ENCODE results near the gene NFKBIL1.
"Not testable (repeated sequence)": the region's sequence is repeated elsewhere in the genome, so short reads cannot be mapped to it uniquely, and the experiment has no call there.

Gene NFKBIL1, protein sequence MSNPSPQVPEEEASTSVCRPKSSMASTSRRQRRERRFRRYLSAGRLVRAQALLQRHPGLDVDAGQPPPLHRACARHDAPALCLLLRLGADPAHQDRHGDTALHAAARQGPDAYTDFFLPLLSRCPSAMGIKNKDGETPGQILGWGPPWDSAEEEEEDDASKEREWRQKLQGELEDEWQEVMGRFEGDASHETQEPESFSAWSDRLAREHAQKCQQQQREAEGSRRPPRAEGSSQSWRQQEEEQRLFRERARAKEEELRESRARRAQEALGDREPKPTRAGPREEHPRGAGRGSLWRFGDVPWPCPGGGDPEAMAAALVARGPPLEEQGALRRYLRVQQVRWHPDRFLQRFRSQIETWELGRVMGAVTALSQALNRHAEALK

DNA sequence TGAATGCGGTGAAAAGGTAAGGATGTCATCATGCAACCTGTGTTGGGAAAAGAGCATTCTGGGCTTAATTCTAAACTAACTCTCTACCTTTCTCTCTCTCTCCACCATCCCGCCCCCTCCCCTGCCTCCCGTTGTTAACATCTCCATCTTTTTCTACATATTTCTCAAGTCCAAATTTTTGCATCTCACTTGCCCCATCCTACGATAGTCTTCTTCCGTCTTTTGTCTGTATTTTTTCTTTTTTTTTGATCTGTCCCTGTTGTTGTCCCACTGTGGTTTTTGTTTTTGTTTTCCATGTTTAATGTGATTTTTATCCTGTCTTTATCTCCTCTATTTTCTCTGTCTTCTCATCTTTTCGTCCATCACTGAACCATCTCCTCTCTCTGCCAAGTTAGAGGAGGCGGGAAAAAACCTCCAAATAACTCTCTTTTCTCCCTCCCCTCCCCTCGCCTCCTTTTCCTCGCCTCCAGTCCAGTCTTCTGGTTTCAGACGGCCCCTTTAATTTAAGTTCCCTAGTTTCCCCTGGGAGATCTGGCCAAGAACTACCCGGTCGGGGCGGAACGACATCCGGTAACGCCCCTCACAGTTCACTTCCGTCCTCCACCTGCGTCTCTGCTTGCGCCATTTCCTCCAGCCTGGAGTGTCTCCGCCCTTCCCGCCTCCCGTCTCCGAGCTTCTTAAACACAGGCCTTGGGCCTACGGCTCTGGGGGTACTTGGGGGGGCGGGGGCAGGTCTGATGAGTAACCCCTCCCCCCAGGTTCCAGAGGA, at the start of gene NFKBIL1:
TSS of gene NFKBIL1 (plus strand) at position 651 of the 769 bp plus-strand sequence. CDS start at position 738, 87 bp downstream.
- DNase-seq = peak; percentile 95

DNA sequence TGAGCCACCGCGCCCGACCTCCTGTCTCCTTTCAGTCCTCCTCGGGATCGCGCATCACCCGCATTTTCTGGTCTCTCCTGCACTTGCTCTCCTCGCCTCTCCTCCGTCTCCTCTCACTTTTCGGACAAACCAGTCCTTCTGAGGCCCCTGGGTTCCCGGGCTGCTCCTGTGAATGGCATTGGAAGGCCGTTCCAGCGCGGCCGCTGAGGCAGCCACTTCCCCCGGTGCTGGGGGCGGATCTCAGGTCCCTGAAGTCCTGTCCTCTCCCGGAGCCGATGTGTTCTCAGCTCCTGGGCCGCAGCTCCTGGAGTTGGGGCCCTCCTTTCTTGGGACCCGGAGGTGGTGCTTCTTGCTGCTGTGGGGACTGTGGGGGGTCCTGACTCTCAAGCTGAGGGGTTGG, 48.7 kb upstream of the NFKBIL1 start:
- DNase-seq = no peak

DNA sequence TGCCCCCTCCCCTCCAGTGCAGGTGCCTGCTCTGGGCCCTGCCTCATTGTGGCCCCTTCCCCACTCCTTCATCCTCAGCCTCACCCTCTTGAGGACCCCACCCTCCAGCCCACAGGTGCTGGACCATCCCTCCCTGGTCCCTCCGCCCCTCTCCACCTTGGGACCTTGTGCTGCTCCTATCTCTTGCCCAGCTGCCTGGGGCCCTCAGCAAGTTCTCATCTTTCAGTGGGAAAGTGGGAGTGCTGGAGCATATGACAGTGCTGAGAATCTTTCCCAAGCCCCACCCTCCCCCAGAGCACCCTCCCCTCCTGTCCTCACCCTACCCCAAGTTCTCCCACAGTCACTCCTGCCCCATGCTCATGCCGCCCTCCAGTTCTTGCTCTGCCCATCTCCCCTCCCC, 47.8 kb upstream of the NFKBIL1 start:
- DNase-seq = not testable (repeated sequence)

DNA sequence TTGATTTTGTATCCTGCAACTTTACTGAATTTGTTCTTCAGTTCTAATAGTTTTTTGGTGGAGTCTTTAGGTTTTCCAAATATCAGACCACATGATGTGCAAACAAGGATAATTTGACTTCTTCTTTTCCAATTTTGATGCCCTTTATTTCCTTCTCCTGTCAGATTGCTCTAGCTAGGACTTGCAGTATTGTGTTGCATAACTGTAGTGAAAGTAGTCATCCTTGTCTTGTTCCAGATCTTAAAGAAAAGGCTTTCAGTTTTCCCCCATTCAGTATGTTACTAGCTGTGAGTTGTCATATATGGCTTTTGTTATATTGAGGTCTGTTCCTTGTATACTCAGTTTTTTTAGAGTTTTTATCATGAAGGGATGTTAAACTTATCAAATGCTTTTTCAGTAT, 44.8 kb upstream of the NFKBIL1 start:
- no peak for DNase-seq

DNA sequence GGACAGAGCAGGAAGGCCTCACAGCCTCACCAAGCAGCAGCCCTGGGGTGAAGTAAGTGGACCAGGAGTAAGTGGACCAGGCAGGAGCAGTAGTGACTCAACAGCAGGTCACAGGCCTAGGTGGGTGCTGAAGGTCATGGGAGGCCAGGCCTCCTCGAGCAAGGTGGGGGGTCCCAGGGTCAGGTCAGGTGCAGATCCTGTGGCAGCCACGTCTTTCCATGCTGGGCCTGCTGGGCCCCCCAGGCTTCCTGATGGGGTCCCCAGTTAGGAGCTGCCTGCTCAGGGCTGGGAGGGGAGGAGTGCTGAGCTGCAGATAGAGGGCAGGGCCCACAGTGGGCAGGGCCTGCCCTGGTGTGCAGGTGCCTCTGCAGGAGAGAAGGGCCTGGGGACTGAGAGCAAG, 38.4 kb upstream of the NFKBIL1 start:
- not testable (repeated sequence) for DNase-seq

DNA sequence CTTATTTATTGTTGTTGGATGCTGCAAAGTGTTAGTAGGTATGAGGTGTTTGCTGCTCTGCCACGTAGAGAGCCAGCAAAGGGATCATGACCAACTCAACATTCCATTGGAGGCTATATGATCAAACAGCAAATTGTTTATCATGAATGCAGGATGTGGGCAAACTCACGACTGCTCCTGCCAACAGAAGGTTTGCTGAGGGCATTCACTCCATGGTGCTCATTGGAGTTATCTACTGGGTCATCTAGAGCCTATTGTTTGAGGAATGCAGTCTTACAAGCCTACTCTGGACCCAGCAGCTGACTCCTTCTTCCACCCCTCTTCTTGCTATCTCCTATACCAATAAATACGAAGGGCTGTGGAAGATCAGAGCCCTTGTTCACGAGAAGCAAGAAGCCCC, 37.4 kb upstream of the NFKBIL1 start:
- no peak for DNase-seq

DNA sequence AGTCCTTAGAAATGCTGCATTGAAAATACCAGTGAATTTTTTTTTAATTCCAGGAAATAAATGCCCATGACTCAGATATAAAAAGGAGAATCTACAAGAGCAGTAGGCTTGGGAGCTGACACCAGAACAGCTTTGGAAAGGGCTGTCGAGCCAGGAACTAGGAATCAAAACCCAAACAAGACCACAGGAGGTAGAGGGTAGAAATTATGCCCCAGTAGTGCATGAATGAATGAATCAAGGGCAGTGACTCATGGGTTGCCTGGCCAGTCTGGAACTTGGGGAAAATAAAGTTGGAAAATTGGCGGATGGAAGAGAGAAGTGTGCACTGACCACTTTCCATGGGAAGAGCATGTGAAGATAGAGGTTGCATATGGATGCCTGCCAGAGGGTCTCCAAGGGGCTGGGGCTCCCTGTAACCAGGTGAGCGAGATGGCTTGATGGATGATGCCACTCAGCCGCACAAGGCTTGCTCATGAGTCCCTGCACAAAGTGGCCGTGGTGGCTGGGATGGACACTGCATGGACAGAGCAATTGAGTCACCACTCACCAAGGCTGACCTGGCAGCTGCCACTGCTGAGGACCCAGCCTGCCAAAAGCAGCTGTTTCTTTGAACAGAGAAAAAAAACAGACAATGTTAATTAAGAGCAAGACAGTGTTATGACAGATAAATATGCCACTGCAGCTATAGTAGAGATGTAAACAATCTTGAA, 33.8 kb upstream of the NFKBIL1 start:
- DNase-seq = no peak

DNA sequence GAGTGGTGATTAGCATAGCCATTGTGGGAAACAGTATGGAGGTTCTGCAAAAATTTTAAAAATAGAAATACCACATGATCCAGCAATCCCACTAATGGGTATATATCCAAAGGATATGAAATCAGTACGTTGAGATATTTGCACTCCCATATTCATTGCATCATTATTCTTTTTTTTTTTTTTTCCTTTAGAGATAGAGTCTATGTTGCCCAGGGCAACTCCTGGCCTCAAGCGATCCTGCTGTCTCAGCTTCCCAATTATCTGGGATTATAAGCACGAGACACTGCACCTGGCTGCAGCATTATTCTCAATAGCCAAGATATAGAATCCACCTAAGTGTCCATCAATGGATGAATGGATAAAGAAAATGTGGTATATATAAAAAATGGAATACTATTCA, 25.6 kb upstream of the NFKBIL1 start:
- no peak for DNase-seq

DNA sequence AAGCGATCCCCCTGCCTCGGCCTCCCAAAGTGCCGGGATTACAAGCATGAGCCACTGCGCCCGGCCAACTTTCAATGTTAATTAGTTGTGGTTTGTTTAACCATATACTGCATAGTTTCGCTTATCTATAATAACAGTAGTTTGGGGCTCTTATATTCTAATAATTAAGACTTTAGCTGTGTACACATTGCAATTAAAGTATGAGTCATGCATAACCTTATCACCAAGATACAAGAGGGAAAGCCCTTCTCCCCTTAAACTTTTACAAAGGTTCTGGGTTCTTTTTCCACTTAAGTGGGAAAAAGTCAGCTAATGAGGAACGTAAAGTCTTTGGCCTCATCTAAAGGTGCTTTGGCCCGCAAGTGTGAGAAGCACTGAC, 21.9 kb upstream of the NFKBIL1 start:
- DNase-seq = no peak

DNA sequence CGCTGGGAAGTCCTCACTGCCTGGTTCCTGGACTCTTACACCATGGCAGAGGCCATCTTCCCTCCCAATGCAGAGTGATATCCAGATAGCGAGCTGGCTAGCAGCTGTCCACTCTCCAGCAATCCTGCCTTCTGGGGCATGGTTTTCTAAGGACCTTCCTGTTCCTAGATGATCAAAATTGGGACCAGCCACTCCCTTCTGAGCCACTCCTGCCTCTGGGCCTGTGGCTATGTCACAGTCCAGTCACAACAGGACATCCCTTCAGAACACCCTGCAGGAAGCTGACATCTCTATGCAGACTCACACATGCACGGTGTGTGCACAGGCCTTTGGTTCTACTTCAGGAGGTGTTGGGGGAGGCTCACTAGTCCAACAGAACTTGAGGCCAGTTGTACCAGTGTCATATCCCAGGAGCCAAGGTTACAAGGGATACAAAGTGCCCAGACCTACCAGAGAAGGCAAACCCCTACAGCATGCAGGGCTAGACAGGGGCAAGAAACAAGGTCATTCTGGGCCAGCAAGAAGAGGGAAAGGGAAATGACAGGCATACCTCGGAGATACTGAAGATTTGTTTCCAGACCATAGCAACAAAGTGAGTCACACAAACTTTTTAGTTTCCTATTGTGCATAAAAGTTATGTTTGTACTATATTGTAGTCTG, 21.3 kb upstream of the NFKBIL1 start:
- no peak for DNase-seq

DNA sequence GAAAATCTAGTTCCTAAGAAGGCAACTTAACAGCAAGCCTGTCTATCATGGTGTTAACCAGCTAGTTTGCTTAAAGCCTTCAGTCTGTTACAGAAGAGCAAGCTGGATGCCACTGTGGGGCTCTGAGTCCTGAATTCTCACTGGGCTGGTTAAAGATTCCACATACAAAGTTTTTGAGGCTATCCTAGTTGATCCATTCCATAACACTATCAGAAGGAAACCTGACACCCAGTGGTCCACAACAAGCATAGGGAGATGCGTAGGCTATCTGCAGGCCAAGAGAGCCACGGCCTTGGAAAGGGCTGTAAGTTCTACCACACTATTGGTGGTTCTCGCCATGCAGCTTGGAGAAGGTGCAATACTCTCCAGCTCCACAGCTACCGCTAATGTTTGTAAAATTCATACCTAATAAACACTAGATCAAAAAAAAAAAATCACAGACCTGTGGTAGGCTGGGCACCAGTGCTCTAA, 19.1 kb upstream of the NFKBIL1 start:
- DNase-seq = no peak

DNA sequence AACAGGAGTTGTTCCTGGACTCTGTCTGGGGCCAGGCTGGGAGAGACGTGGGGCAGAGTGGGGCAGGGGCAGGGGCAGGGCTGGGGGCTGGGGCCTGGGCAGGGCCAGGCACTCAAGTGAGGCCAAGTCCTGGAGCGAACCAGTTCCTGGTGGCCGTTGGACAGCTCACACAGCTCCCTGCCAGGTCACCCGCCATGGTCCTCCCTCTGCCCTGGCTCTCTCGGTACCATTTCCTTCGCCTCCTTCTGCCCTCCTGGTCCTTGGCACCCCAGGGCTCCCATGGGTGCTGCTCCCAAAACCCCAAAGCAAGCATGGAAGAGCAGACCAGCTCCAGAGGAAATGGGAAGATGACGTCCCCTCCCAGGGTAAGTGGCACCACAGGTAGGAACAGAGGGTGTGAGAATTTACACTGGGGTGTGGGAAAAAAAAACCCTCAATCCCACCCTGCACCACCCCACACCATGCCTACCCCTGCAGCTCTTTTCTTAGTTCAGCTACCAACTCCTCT, 18.5 kb upstream of the NFKBIL1 start, which contains the start of gene MCCD1:
TSS of gene MCCD1 (plus strand) at position 142 of the 508 bp plus-strand sequence. CDS start at position 195, 53 bp downstream.
- DNase-seq = no peak

DNA sequence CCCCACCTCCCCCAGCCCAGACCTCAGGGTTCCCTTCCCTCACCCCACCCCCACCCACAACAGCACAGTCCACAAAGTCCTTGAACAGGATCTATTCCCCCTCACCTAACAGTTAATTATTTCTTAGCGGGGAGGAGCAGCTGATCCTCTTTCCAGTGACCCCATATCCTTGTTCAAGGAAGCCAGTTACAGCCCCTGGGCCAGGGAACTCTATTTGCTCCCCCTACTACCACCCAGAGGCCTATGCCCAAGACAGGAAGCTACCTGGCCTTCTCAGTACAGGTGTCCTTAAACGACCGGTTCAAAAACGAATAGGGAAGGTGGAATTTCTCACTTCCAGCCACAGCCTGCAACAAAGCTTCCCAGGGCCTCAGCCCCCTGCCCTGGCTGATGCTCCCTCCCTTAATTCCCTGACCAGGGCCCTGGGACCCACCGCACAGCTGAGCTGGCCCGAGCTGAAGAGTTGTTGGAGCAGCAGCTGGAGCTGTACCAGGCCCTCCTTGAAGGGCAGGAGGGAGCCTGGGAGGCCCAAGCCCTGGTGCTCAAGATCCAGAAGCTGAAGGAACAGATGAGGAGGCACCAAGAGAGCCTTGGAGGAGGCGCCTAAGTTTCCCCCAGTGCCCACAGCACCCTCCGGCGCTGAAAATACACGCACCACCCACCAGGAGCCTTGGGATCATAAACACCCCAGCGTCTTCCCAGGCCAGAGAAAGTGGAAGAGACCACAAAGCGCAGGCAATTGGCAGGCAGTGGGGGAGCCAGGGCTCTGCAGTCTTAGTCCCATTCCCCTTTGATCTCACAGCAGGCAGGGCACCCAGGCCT, 17.9 kb upstream of the NFKBIL1 start:
- no peak for DNase-seq

DNA sequence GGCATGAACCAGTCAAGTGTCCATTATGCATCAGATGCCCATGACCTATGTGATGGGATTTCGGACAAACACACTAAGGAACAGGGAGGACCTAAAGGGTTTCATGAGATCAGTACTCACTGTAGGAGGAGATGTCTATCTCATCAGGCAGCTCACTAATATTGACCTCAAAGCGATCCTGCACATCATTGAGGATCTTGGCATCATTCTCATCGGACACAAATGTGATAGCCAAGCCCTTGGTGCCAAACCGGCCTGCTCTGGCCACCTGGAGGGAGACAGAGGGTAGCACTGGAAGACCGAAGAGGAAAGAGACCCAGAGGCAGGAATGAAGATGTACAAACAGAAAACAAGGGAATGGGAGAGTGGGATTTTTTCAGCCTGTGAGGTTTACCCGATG, 16.7 kb upstream of the NFKBIL1 start:
- DNase-seq = no peak

DNA sequence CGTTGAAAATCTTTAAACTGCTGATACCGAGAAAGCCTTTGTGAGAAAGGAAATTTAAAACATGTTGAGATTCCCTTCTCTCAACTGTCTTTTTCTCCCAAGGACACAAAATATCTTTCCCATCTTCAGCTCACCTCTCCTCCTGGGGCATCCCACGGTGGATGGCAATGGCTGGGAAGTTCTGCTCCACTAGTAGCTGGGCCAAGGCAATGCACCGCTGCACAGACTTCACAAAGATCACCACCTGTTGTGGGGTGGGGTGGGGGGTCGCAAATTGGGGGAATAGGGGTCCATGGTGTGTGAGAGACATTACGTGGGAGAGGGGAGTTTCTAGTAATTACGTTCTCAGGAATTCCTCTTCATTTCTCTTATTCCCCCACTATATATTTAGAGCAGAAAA, 16.2 kb upstream of the NFKBIL1 start:
- DNase-seq = no peak

DNA sequence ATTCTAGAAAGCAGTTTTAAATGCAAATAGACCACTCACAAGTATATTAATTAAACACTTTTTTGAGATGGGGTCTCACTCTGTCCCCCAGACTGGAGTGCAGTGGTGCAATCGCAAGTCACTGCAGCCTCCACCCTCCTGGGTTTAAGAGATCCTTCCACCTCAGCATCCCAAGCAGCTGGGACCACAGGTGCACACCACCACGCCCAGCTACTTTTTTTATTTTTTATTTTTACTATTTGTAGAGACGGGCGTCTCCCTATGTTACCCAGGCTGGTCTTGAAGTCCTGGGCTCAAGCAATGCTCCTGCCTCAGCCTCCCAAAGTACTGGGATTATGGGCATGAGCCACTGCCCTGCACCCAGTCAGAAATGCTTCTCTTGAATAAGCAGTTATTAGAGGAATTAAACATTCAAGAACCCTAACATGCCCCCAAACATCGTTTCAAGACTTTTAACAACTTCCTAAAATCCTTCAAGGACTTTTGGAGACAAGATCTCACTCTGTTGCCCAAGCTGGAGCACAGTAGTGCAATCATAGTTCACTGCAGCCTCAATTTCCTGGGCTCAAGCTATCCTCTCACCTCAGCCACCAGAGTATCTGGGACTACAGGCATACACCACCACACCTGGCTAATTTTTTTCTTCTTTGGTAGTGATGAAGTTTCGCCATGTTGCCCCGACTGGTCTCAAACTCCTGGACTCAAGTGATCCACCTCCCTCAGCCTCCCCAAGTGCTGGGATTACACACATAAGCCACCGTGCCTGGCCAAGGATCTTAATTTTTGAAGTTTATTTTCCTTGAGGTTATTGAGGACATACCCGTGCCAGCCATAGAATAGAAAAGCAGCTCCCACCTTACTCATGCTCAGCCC, 15.4 kb upstream of the NFKBIL1 start:
- DNase-seq = no peak

DNA sequence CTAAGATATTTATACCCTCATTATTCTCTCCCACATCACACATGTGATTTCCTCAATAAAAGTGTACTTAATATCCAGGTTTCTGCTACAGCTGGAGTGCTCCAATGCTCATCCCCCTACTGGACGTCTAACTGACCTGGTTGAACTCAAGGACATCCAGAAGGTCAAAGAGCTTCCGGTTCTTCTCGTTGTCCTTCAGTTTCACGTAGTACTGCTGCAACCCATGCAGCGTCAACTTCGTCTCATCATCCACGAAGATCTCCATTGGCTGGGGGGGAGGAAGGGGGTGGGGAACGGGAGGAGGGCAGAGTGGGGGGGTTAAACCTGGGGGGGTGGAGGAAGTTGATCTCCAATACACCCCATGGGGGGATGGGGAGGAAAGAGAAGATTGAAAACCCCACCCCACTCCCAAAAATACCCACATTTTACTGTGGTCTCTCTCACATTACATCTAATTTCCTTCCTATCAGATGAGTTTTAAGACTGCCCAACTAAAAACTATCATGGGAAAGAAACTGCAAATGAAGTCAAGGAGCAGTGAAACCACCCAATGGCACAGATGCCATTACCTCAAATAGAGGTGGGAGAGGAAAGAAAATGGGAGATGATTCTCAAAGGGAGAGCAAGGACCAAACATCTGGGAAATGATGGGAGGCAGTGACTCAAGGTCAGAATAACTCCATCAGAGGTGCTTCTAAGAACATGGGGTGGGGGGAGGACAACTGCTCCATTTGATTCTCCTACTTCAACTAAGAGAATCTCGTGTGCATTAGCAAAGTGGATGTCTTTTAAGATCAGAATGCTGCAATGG, 14.6 kb upstream of the NFKBIL1 start:
- DNase-seq = no peak

DNA sequence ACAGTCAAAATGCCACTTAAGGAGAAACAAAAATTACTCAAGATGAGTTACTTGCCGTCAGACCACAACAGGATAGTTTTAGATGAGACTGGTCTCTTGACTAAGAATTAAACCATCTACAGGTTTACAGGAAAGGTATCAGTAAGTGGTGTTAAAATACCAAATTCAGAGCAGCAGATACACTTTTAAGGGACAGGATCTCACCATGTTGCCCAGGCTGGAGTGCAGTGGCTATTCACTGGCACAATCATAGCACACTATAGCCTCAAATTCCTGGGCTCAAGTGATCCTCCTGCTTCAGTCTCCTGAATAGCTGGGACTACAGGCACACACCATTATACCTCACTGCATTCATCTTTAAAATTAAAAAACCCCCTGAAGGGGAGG, 14.0 kb upstream of the NFKBIL1 start:
- no peak for DNase-seq

DNA sequence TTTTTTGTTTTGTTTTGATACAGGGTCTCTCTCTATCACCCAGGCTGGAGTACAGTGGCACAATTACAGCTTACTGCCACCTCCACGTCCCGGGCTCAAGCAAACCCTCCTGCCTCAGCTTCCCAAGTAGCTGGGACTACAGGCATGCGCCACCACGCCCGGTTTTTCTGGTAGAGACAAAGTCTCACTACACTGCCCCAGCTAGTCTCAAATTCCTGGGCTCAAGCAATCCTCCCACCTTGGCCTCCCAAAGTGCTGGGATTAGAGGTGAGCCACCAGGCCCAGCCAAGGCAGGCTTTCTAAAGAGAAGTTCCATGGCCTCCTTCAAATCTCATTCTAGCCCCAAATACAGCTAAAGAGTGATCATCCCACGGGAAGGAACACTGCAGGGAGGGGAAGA, 13.4 kb upstream of the NFKBIL1 start:
- no peak for DNase-seq

DNA sequence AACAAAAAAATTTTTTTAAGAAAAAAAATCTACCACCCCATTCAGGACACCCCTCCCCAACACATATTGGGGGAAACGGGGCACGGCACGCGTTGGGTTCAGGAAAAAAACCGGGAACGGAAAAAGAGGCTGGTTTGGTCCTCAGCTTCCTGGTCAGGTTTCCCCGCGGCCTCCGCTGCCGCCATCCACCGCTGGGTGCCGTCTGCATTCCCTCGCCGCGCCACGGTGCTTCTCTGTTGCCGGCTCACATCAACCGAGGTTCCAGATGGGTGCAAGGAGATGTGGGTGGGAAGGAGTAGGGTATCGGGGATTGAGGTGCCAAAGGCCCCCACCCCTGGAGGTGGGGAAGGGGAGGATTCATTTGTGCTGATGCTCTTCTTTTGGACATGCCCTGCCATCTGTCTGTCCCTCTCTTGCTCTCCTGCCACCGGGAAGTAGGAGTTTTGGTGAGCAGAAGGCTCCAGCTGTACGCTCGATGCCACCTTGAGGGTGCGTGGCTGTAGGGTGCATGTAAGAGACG, 12.8 kb upstream of the NFKBIL1 start:
- DNase-seq = no peak
